HG03066 (cell line): ENCODE measurements around the gene CHST11.

Source experiments
- ATAC-seq: cut with Tn5 transposase; IDR thresholded peaks from one replicate; pipeline ENCODE4 v1.9.1; 2021; ENCODE audit warnings: low read depth; ENCODE audit not compliant: unreplicated experiment

The CHST11 gene

GRCh38 chr12:104427547-104427938, 29.2 kb upstream of the CHST11 start:
- ATAC-seq: no peak

- ATAC-seq: no peak
Observed at GRCh38 chr12:104433061-104433460, 23.7 kb upstream of the CHST11 start.

- no peak for ATAC-seq
Observed at GRCh38 chr12:104434129-104434528, 22.6 kb upstream of the CHST11 start.

GRCh38 chr12:104435175-104435574, 21.6 kb upstream of the CHST11 start:
- ATAC-seq: no peak

- ATAC-seq: no peak
Observed at GRCh38 chr12:104435765-104436164, 21.0 kb upstream of the CHST11 start.

- no peak for ATAC-seq
Observed at GRCh38 chr12:104436790-104437189, 20.0 kb upstream of the CHST11 start.

GRCh38 chr12:104438134-104438533, 18.6 kb upstream of the CHST11 start:
- ATAC-seq: no peak

- ATAC-seq: no peak
Observed at GRCh38 chr12:104439137-104439536, 17.6 kb upstream of the CHST11 start.

GRCh38 chr12:104443008-104443407, 13.7 kb upstream of the CHST11 start:
- no peak for ATAC-seq

- no peak for ATAC-seq
Observed at GRCh38 chr12:104446646-104447421, 9.9 kb upstream of the CHST11 start.

- ATAC-seq: no peak
Observed at GRCh38 chr12:104448031-104448430, 8.7 kb upstream of the CHST11 start.

- ATAC-seq: no peak
Observed at GRCh38 chr12:104448451-104448850, 8.3 kb upstream of the CHST11 start.

- no peak for ATAC-seq
Observed at GRCh38 chr12:104450700-104451099, 6.0 kb upstream of the CHST11 start.

- no peak for ATAC-seq
Observed at GRCh38 chr12:104452087-104452486, 4.7 kb upstream of the CHST11 start.

- ATAC-seq: no peak
Observed at GRCh38 chr12:104453133-104453532, 3.6 kb upstream of the CHST11 start.

- no peak for ATAC-seq
Observed at GRCh38 chr12:104454997-104455396, 1.8 kb upstream of the CHST11 start.

- ATAC-seq: no peak
Observed at GRCh38 chr12:104455578-104456416, 951 bp upstream of the CHST11 start.

GRCh38 chr12:104456950-104457745, 400 bp downstream of the CHST11 start:
- peak; percentile 28 for ATAC-seq

GRCh38 chr12:104457746-104458693, 1.3 kb downstream of the CHST11 start:
- no peak for ATAC-seq
